ENCODE measurements around the gene ANO10.

The ANO10 gene

DNA sequence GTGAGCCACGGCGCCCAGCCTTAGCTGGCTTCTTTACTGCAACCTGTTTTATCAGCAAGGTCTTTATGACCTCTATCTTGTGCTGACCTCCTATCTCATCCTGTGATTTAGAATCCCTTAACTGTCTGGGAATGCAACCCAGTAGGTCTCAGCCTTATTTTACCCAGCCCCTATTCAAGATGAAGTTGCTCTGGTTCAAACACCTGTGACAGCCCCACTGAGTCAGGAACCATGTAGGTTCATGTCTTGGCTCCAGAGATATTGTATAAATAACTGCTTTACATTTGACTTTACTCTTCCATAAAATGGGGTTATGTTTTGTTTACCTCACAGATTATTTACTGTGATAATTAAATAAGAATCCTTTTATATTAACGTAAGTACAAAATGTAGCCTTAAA is 27.1 kb upstream of the ANO10 start:
- no peak overlapping the region for H3K14ac ChIP-seq (ENCODE audit: low read length)
- H2BK5ac ChIP-seq (ENCODE audit: low read length) = no peak overlapping the region
- H3K36me3 ChIP-seq (replicated peaks in 1 of 2; ENCODE audit: control insufficient read depth in 2 of 2, insufficient read depth in 2 of 2, low read length in 2 of 2) = no peaks in the 10 kb centered on the region
- no CpG with 5 or more reads among the region's 3 CpGs for WGBS, 2 donors (ENCODE audit: extremely low coverage in 2 of 2, insufficient read length in 2 of 2, insufficient replicate concordance in 1 of 2)
- H2AK5ac ChIP-seq (ENCODE audit: low read depth, low read length) = no peak overlapping the region
- no peak overlapping the region for H2BK120ac ChIP-seq (ENCODE audit: low read depth, low read length)
- H3K4ac ChIP-seq (ENCODE audit: low read length) = no peak overlapping the region
- no peak overlapping the region for H2BK12ac ChIP-seq (ENCODE audit: low read length)
- H3K23ac ChIP-seq (ENCODE audit: low read depth, low read length, poor library complexity) = no peak overlapping the region
- no peak overlapping the region for H3K18ac ChIP-seq (ENCODE audit: low read length)
- DNase-seq (ENCODE audit: low spot score) = no peak
- no peaks in the 10 kb centered on the region for H3K27me3 ChIP-seq (ENCODE audit: control insufficient read depth in 3 of 3, insufficient read depth in 3 of 3, low read depth in 1 of 3, low read length in 3 of 3)
- H4K8ac ChIP-seq (ENCODE audit: low read depth, low read length) = no peak overlapping the region
- no peaks in the 10 kb centered on the region for H3K9me3 ChIP-seq (replicated peaks in 1 of 2; ENCODE audit: control insufficient read depth in 2 of 2, insufficient read depth in 1 of 2, low read depth in 1 of 2, low read length in 2 of 2)
- no peak overlapping the region for H3K4me2 ChIP-seq (ENCODE audit: insufficient read depth, low read length, poor library complexity, severe bottlenecking)
- H3K79me1 ChIP-seq (ENCODE audit: low read depth, low read length) = no peaks in the 10 kb centered on the region
- H3K4me1 ChIP-seq (ENCODE audit: control insufficient read depth in 2 of 2, insufficient read depth in 1 of 2, low read depth in 1 of 2, low read length in 2 of 2) = peaks cover 3 to 9% of the 10 kb centered on the region in 2 donors
- H3K27ac ChIP-seq (replicated peaks; ENCODE audit: low read length) = no peak overlapping the region
- H3K4me3 ChIP-seq (ENCODE audit: low read length in 2 of 2) = no peak overlapping the region
- no peak overlapping the region for H4K91ac ChIP-seq (ENCODE audit: low read depth, low read length, poor library complexity)
- H3K9ac ChIP-seq (ENCODE audit: low read depth, low read length, poor library complexity) = no peak overlapping the region
- H2BK15ac ChIP-seq (ENCODE audit: low read length) = no peak overlapping the region
- H2AFZ ChIP-seq (ENCODE audit: low read length) = no peak overlapping the region

DNA sequence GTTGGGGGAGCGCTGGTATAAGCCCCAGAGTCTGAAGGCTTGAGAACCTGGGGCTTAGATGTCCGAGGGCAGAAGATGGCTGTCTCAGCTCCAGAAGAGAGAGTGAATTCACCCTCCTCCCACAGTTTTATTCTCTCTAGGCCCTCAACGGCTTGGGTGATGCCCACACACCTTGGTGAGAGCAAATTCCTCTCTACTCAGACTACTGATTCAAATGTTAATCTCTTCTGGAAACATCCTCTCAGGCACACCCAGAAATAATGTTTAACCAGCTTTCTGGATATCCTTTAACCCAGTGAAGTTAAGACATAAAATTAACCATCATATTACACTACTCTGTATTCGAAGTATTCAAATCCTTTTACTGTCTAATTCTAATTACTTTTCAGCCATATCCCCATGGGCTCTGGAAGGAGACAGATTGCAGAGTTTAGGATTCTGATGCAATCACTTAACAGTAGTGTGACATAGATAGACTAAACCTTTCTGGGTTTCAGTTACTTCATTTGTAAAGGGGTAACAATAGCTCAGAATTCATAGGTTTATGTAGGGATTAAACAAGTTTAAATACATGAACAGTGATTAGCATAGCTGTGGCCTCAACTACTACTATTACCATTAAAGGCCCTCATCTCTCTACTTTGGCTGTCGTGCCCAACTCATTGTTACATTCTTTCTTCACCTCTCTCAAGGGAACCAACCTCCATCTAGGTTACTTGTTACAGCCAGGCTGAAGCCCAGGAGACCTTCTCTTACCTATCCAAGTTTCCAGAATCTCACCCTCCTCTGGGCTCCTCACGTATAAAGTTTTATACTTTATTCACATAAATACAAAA is 25.7 kb upstream of the ANO10 start:
- no peak overlapping the region for H4K91ac ChIP-seq (ENCODE audit: low read depth, low read length, poor library complexity)

DNA sequence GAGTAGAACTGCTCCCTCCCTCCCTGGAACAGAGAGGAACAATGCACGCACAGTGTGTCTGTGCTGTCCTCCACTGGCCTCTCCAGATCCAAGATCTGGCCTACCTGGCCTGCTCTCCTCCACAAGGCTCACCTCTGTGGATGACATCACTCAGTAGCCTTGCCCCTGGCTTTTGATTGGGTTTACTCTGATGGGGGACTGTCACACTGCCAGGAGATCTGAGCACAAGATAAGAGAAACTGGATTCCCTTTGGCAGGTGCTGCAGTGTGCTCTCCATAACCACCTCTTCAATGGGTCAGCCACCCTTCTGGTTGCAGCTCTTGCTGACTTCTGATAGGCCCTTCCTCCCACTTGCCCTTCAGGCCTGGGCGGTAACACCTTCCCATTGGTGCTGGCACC is 22.6 kb upstream of the ANO10 start:
- no peak for DNase-seq (ENCODE audit: low spot score)
- Histone ChIP-seq H3K9me3 (replicated peaks in 1 of 2; ENCODE audit: control insufficient read depth in 2 of 2, insufficient read depth in 1 of 2, low read depth in 1 of 2, low read length in 2 of 2) (peaks cover 0 to 1% of the 10 kb centered on the region in 2 donors), H4K91ac (ENCODE audit: low read depth, low read length, poor library complexity) (no peak overlapping the region), H3K14ac (ENCODE audit: low read length) (no peak overlapping the region), H3K79me1 (ENCODE audit: low read depth, low read length) (no peaks in the 10 kb centered on the region), H3K9ac (ENCODE audit: low read depth, low read length, poor library complexity) (no peak overlapping the region), H3K23ac (ENCODE audit: low read depth, low read length, poor library complexity) (no peak overlapping the region), H3K4me3 (ENCODE audit: low read length in 2 of 2) (no peak overlapping the region), H2BK5ac (ENCODE audit: low read length) (no peak overlapping the region), H3K27ac (replicated peaks; ENCODE audit: low read length) (no peak overlapping the region), H3K27me3 (ENCODE audit: control insufficient read depth in 3 of 3, insufficient read depth in 3 of 3, low read depth in 1 of 3, low read length in 3 of 3) (no peaks in the 10 kb centered on the region), H3K4me2 (ENCODE audit: insufficient read depth, low read length, poor library complexity, severe bottlenecking) (no peak overlapping the region), H2BK120ac (ENCODE audit: low read depth, low read length) (no peak overlapping the region), H2BK12ac (ENCODE audit: low read length) (no peak overlapping the region), H2BK15ac (ENCODE audit: low read length) (no peak overlapping the region), H2AFZ (ENCODE audit: low read length) (no peak overlapping the region), H4K8ac (ENCODE audit: low read depth, low read length) (no peak overlapping the region), H3K18ac (ENCODE audit: low read length) (no peak overlapping the region), H3K4me1 (ENCODE audit: control insufficient read depth in 2 of 2, insufficient read depth in 1 of 2, low read depth in 1 of 2, low read length in 2 of 2) (peaks cover 0 to 2% of the 10 kb centered on the region in 2 donors), H3K4ac (ENCODE audit: low read length) (no peak overlapping the region), H2AK5ac (ENCODE audit: low read depth, low read length) (no peak overlapping the region), H3K36me3 (replicated peaks in 1 of 2; ENCODE audit: control insufficient read depth in 2 of 2, insufficient read depth in 2 of 2, low read length in 2 of 2) (no peaks in the 10 kb centered on the region)
- no CpG with 5 or more reads among the region's 2 CpGs for WGBS, 2 donors (ENCODE audit: extremely low coverage in 2 of 2, insufficient read length in 2 of 2, insufficient replicate concordance in 1 of 2)

More for the DNA sequence above, 25.7 kb upstream of the ANO10 start:
- no peak overlapping the region for H3K14ac ChIP-seq (ENCODE audit: low read length)
- no peak overlapping the region for H3K27ac ChIP-seq (replicated peaks; ENCODE audit: low read length)
- no peaks in the 10 kb centered on the region for H3K9me3 ChIP-seq (replicated peaks in 1 of 2; ENCODE audit: control insufficient read depth in 2 of 2, insufficient read depth in 1 of 2, low read depth in 1 of 2, low read length in 2 of 2)
- 100% methylated on average over 1 of the region's 6 CpGs; no CpG with 5 or more reads in 1 of the 2 donors for WGBS, 2 donors (ENCODE audit: extremely low coverage in 2 of 2, insufficient read length in 2 of 2, insufficient replicate concordance in 1 of 2)
- H2BK5ac ChIP-seq (ENCODE audit: low read length) = no peak overlapping the region
- no peak overlapping the region for H3K23ac ChIP-seq (ENCODE audit: low read depth, low read length, poor library complexity)
- H3K4me2 ChIP-seq (ENCODE audit: insufficient read depth, low read length, poor library complexity, severe bottlenecking) = no peak overlapping the region
- no peak overlapping the region for H3K9ac ChIP-seq (ENCODE audit: low read depth, low read length, poor library complexity)
- no peaks in the 10 kb centered on the region for H3K27me3 ChIP-seq (ENCODE audit: control insufficient read depth in 3 of 3, insufficient read depth in 3 of 3, low read depth in 1 of 3, low read length in 3 of 3)
- no peaks in the 10 kb centered on the region for H3K36me3 ChIP-seq (replicated peaks in 1 of 2; ENCODE audit: control insufficient read depth in 2 of 2, insufficient read depth in 2 of 2, low read length in 2 of 2)
- no peak overlapping the region for H2BK15ac ChIP-seq (ENCODE audit: low read length)
- no peak overlapping the region for H2AK5ac ChIP-seq (ENCODE audit: low read depth, low read length)
- H3K4ac ChIP-seq (ENCODE audit: low read length) = no peak overlapping the region
- no peaks in the 10 kb centered on the region for H3K79me1 ChIP-seq (ENCODE audit: low read depth, low read length)
- H2BK120ac ChIP-seq (ENCODE audit: low read depth, low read length) = no peak overlapping the region
- peak overlapping the region; percentile 3 for H2AFZ ChIP-seq (ENCODE audit: low read length)
- DNase-seq (ENCODE audit: low spot score) = no peak
- peaks cover 3 to 9% of the 10 kb centered on the region in 2 donors for H3K4me1 ChIP-seq (ENCODE audit: control insufficient read depth in 2 of 2, insufficient read depth in 1 of 2, low read depth in 1 of 2, low read length in 2 of 2)
- no peak overlapping the region for H3K4me3 ChIP-seq (ENCODE audit: low read length in 2 of 2)
- no peak overlapping the region for H3K18ac ChIP-seq (ENCODE audit: low read length)
- no peak overlapping the region for H4K8ac ChIP-seq (ENCODE audit: low read depth, low read length)
- no peak overlapping the region for H2BK12ac ChIP-seq (ENCODE audit: low read length)

DNA sequence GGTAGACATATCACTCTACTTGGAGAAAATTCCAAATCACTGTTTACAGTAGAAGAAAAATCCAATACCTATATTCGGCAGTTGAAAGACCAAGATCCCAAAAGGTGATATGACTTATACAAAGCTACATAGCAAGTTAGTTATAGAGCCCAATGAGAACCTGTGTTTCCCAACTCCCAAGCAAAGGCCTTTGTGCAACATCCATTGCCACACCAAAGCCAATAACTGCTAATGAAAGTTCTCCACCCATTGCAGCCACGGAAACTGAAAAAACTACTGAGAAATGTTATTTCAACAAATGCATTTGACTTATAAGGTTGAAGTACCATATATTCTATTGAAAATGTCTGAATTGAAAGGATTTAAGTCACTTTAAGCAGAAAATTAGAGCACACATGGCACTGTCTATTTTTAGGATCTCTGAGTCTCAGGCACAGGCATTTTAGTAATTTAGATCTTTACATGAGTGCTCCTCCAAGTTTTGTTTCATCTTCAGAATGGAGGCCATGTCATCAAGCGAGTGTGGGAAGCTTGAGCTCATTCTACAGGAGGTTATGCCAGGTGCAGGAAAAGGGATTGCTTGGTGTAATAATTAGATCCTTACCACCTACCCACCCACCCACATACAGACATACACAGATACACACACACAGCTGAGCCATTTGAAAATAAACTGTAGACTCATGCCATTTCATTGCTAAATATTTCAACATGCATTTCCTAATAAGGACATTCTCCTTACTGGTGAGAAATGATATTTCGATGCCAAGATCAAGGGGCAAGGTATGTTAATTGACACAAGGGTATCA is 19.7 kb upstream of the ANO10 start:
- no peak overlapping the region for H3K18ac ChIP-seq (ENCODE audit: low read length)
- no peak overlapping the region for H2BK5ac ChIP-seq (ENCODE audit: low read length)
- no peak overlapping the region for H2BK12ac ChIP-seq (ENCODE audit: low read length)
- no peaks in the 10 kb centered on the region for H3K36me3 ChIP-seq (replicated peaks in 1 of 2; ENCODE audit: control insufficient read depth in 2 of 2, insufficient read depth in 2 of 2, low read length in 2 of 2)
- no peaks in the 10 kb centered on the region for H3K27me3 ChIP-seq (ENCODE audit: control insufficient read depth in 3 of 3, insufficient read depth in 3 of 3, low read depth in 1 of 3, low read length in 3 of 3)
- no peak overlapping the region for H3K9ac ChIP-seq (ENCODE audit: low read depth, low read length, poor library complexity)
- no CpG with 5 or more reads among the region's 4 CpGs for WGBS, 2 donors (ENCODE audit: extremely low coverage in 2 of 2, insufficient read length in 2 of 2, insufficient replicate concordance in 1 of 2)
- no peak overlapping the region for H3K23ac ChIP-seq (ENCODE audit: low read depth, low read length, poor library complexity)
- no peak overlapping the region for H3K14ac ChIP-seq (ENCODE audit: low read length)
- no peak overlapping the region for H3K4me2 ChIP-seq (ENCODE audit: insufficient read depth, low read length, poor library complexity, severe bottlenecking)
- no peak overlapping the region for H4K8ac ChIP-seq (ENCODE audit: low read depth, low read length)
- H3K79me1 ChIP-seq (ENCODE audit: low read depth, low read length) = no peaks in the 10 kb centered on the region
- no peak overlapping the region for H3K27ac ChIP-seq (replicated peaks; ENCODE audit: low read length)
- H3K4me3 ChIP-seq (ENCODE audit: low read length in 2 of 2) = no peak overlapping the region
- peaks cover 0 to 1% of the 10 kb centered on the region in 2 donors for H3K9me3 ChIP-seq (replicated peaks in 1 of 2; ENCODE audit: control insufficient read depth in 2 of 2, insufficient read depth in 1 of 2, low read depth in 1 of 2, low read length in 2 of 2)
- peaks cover 0 to 3% of the 10 kb centered on the region in 2 donors for H3K4me1 ChIP-seq (ENCODE audit: control insufficient read depth in 2 of 2, insufficient read depth in 1 of 2, low read depth in 1 of 2, low read length in 2 of 2)
- no peak overlapping the region for H2AFZ ChIP-seq (ENCODE audit: low read length)
- no peak overlapping the region for H3K4ac ChIP-seq (ENCODE audit: low read length)
- no peak overlapping the region for H2BK15ac ChIP-seq (ENCODE audit: low read length)
- H2AK5ac ChIP-seq (ENCODE audit: low read depth, low read length) = no peak overlapping the region
- DNase-seq (ENCODE audit: low spot score) = no peak
- H4K91ac ChIP-seq (ENCODE audit: low read depth, low read length, poor library complexity) = no peak overlapping the region
- H2BK120ac ChIP-seq (ENCODE audit: low read depth, low read length) = no peak overlapping the region
